Amygdala (tissue), 56 donors: ENCODE data around the gene CDC6.

Experiments used
- DNase-seq, 56 donors: peaks; one replicate each; lab custom pipeline; 2025; lab: John Stamatoyannopoulos, UW

Gene CDC6

DNA sequence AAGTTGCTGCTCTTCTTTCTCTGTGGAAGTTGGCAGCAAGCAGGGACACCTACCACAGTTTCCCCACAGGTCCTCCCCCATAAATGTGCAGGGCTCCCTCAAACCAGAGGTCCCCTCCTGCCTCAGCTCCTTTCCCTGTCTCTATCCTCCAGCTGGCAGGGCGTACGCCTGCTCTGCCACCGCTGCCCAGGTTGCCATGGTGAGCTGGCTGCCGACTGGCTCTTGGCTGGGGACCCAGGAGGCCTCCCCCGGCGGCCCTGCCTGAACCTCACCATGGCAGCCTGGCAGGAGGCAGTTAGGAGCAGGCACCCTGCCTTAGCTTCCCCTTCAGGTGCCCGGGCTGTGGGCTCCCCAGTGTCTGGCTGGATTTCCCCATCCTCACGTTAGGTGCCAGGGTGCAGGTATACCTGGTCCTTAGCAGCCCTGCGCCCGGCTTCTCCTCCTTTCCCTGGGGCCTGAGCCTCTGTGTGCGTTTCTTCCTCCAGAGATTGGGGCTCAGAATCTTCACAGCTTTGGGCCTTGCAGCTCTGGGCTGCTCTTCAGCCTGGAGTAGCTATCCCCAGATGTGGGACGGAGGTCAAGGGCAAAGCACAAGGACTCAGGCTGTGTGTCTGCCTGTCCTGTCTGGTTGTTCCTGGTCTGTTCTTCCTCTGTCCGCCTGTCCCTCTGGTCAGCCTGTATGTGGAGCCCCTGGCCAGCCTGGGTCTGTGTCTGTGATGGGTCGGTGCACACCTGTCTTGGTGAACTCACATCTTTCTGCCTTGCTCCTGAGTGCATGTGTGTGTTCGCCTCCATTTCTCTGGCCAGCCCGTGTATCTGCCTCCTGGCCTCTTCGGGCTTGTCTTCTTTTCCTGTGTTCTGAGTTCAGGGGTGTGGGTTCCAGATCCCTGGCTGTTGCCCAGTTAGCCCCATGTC lies 61.1 kb downstream of the CDC6 start:
- peak in 49 of 56 donors; percentile 15 to 87 (median 64) for DNase-seq

DNA sequence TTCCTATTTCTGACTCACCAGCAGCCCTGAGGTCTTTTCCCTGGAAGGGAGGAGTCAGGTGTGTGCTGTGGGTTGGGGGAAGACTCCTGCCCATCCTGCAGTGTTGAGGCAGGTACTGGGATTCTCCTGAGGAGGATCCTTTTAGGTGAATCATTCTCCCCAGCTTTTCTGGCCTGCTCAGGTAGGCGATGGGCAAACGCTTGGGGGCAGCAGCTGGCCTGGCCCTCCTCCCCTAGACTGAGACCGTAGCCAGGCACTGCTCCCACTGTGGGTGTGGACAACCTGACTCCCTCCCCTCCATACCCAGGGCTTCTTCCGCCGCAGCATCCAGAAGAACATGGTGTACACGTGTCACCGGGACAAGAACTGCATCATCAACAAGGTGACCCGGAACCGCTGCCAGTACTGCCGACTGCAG lies 61.8 kb downstream of the CDC6 start:
- no peak for DNase-seq

DNA sequence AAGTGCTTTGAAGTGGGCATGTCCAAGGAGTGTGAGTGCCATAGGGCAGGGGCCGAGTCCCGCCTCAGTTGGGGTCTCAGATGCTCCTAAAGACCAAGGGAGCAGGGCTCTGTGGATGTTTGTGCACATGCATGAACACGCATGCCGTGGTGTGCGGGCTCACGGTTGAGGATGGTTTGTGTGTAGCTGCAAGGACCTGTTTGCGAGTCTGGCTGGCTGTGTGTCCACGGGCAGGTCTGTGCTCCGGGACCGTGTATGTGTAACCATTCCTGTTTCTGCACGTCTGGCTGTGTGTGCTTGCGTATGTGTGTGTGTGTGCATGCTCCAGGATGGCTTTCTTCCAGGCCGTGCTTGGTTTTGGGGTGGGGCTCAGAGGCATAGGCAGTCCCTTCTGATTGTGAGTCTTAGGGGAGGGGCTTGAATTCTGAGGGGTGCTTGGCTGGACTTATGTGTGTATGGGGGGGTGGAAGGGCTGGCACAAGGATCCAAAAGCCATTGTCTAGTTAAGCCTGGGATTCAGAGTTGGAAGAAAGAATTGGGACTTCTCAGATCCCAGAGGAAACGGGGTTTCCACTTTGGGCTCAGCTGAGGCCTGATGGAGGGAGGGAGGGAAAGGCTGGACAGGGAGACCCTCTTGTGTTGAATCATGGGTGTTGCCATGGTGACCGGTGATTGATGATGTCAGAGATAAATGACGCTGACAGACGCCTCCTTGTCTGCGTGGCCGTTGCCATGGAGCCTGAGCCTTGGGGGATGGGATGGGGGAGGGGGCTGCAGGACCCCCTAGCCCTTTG lies 62.4 kb downstream of the CDC6 start:
- DNase-seq, result peak in 4 of 56 donors; percentile 8 to 78 (median 39)

DNA sequence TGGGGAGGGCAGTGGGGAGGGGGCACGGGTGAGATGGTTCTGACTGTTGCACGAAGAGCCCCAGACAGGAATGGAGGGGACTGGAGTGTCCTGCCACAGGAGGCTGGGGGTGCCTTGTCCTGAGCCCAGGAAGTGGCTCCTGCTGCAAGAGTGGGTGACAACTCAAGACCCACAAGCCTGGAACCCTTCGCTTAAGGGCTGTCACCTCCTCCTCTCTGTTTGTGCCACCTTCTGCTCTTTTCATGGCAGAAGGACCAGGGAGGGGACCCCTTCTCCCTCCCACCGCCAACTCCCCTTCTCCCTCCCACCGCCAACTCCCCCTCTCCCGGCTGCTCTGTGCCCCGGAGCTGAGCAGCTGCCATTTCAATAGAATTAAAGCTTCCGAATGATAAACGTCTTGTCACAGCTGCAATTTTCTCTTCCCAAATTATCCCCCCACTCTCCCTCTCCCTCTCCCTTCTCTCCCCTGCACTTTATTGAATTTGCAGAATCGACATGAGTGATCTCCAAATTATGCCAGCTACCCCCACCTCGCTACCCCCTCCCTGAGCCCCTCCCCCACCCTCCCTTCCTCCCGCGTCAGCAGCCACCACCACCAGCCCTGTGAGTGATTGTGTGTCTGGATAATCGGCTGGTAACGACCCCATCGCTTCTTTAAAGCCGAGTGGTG lies 63.1 kb downstream of the CDC6 start:
- DNase-seq, result no peak

DNA sequence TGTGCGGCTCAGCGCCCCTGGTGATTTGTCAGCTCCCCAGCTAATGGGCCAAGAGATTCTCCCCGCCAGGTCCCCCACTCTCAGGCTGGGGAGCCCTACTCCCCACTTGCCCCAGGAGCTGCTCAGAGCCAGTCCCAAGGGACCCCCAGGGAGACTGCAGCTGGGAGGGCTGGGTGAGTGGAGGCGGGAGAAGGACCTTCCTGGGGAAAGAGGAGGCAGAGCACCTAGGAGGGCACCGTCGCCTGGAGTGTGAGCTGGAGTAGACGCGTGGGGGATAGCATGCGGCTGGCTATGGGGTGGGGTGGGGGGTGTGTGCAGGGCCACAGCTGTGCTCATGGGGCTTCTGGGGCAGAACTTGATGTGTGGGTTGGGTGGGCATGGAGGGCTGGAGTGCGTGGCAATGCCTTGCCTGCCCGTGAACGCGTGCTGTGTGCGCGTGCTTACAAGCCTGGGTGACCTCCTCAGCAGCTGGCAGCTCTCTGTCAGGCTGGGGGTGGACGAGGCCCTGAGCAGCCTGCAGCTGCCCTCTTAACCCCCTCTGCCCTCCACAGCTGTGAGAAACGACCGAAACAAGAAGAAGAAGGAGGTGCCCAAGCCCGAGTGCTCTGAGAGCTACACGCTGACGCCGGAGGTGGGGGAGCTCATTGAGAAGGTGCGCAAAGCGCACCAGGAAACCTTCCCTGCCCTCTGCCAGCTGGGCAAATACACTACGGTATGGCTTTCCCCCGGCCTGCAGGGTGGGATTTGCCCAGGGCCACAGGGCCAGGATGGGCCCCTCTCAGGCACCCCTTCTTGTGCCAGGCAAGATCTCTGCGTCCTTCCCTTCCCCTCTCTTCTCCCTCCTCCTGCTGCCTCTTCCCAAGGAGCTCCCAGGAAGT lies 63.9 kb downstream of the CDC6 start:
- no peak for DNase-seq

DNA sequence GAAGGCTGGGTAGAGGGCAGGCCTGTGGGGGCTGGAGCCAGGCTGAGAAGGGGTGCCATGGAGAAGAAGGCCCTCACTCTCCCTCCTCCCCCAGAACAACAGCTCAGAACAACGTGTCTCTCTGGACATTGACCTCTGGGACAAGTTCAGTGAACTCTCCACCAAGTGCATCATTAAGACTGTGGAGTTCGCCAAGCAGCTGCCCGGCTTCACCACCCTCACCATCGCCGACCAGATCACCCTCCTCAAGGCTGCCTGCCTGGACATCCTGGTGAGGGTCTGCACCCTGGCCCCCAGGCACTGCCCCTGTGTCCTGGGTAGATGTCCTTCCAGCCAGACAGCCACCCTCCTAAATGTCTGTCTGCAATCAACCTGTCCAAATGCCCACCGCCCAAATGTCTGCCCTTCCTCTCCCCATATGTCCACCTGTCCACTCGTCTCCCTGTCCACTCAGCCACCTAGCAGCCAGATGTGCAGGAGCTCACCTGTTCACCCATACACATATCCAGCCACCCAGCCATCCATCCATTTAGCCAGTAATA lies 64.6 kb downstream of the CDC6 start:
- no peak for DNase-seq

DNA sequence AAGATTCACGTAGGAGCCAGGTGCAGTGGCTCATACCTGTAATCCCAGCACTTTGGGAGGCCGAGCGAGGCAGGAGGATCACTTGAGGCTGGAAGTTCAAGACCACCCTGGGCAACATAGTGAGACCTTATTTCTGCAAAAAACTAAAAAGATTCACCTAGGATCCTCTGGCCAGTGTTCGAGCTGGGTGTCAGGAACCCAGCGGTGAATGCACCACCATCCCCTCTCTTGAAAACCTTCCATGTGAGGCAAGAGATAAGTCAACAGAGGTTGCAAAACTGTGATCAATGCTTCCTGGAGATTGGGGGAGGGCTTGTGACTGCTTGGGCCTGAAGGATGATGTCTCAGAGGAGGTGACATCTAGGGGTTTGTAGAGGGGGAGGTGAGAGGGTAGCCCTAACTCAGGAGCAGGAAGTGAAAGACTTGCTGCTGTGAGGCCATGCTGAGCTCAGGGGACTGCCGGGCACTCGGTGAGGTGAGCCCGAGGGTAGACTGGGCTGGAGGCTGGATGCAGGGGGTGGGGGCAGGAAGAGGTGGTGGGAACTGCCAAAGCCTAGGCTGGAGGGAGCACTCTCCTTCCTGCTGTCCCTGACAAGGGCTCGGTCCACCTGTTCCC lies 65.2 kb downstream of the CDC6 start:
- no peak for DNase-seq
